ENCODE measurements around the gene ADGRL3.

ADGRL3 gene

GRCh38 chr4:61958591-61958990, 758.5 kb downstream of the ADGRL3 start:
- CTCF ChIA-PET: no interaction called here
- POLR2A ChIA-PET: no interaction called here
- H3K4me1 ChIP-seq (ENCODE audit: control insufficient read depth, insufficient read depth, low read length): no peaks in the 10 kb centered on the region
- TF ChIP-seq ZNF704 (tag by site-specific recombination; IDR thresholded peaks at IDR 0.05) (no peak), ZNF350 (tag by site-specific recombination; IDR thresholded peaks at IDR 0.05) (no peak), ZNF16 (tag by site-specific recombination; IDR thresholded peaks at IDR 0.05; ENCODE audit: low read depth) (no peak), ZNF843 (tag by site-specific recombination; IDR thresholded peaks at IDR 0.05) (no peak), ZNF658 (tag by site-specific recombination; IDR thresholded peaks at IDR 0.05) (no peak), ZNF214 (tag by site-specific recombination; IDR thresholded peaks at IDR 0.05; ENCODE audit: borderline replicate concordance) (no peak), ZNF391 (tag by site-specific recombination; IDR thresholded peaks at IDR 0.05; ENCODE audit: borderline replicate concordance, low read depth) (no peak), ZBTB6 (tag by site-specific recombination; IDR thresholded peaks at IDR 0.05) (no peak), ZNF549 (tag by site-specific recombination; IDR thresholded peaks at IDR 0.05) (no peak), ZNF571 (tag by site-specific recombination; IDR thresholded peaks at IDR 0.05) (no peak), ZNF426 (tag by site-specific recombination; IDR thresholded peaks at IDR 0.05) (no peak), KLF10 (tag by site-specific recombination; IDR thresholded peaks at IDR 0.05) (no peak)
- no peaks in the 10 kb centered on the region for H3K9me3 ChIP-seq (ENCODE audit: control insufficient read depth, insufficient read depth, low read depth, low read length)
- no peaks in the 10 kb centered on the region for H3K36me3 ChIP-seq (ENCODE audit: control insufficient read depth in 2 of 2, insufficient read depth in 1 of 2, low read length in 2 of 2)
- no peak overlapping the region for H3K4me3 ChIP-seq (ENCODE audit: low read depth, low read length)
- H3K27ac ChIP-seq (ENCODE audit: extremely low read depth, low read depth, low read length): no peak overlapping the region

- ChIA-PET POLR2A (no interaction called here), CTCF (no interaction called here)
- no peak overlapping the region for H3K4me3 ChIP-seq (ENCODE audit: low read depth, low read length)
- H3K27ac ChIP-seq (ENCODE audit: extremely low read depth, low read depth, low read length): no peak overlapping the region
- H3K4me1 ChIP-seq (ENCODE audit: control insufficient read depth, insufficient read depth, low read length): no peaks in the 10 kb centered on the region
- TF ChIP-seq BCL6B (tag by site-specific recombination; IDR thresholded peaks at IDR 0.05): no peak
- H3K36me3 ChIP-seq (ENCODE audit: control insufficient read depth in 2 of 2, insufficient read depth in 1 of 2, low read length in 2 of 2): no peaks in the 10 kb centered on the region
- H3K9me3 ChIP-seq (ENCODE audit: control insufficient read depth, insufficient read depth, low read depth, low read length): no peaks in the 10 kb centered on the region
These were observed 759.0 kb downstream of the ADGRL3 start for GRCh38 chr4:61959087-61959486.

GRCh38 chr4:61984260-61984909, 784.3 kb downstream of the ADGRL3 start:
- H3K4me3 ChIP-seq (ENCODE audit: low read depth, low read length): no peak overlapping the region
- H3K4me1 ChIP-seq (ENCODE audit: control insufficient read depth, insufficient read depth, low read length): no peaks in the 10 kb centered on the region
- H3K36me3 ChIP-seq (ENCODE audit: control insufficient read depth in 2 of 2, insufficient read depth in 1 of 2, low read length in 2 of 2): no peaks in the 10 kb centered on the region; a peak in 1 of 3 replicates
- no peaks in the 10 kb centered on the region for H3K9me3 ChIP-seq (ENCODE audit: control insufficient read depth, insufficient read depth, low read depth, low read length)
- ChIA-PET POLR2A (no interaction called here), CTCF (interaction anchor here (0.8 kb wide), 1 partner anchor 426 kb away, joined by 3 read pairs; no protein-coding TSS in a partner anchor)
- no peak for TF ChIP-seq ZNF302 (tag by site-specific recombination; IDR thresholded peaks at IDR 0.05; ENCODE audit: low read depth)
- TF ChIP-seq ZNF664 (tag by site-specific recombination; IDR thresholded peaks at IDR 0.05): no peak
- TF ChIP-seq ZBTB48 (tag by site-specific recombination; IDR thresholded peaks at IDR 0.05): no peak
- no peak overlapping the region for H3K27ac ChIP-seq (ENCODE audit: extremely low read depth, low read depth, low read length)

Measured in HEK293 (cell line).